Measurements from ENCODE around the gene LDB2.

LDB2 gene

DNA sequence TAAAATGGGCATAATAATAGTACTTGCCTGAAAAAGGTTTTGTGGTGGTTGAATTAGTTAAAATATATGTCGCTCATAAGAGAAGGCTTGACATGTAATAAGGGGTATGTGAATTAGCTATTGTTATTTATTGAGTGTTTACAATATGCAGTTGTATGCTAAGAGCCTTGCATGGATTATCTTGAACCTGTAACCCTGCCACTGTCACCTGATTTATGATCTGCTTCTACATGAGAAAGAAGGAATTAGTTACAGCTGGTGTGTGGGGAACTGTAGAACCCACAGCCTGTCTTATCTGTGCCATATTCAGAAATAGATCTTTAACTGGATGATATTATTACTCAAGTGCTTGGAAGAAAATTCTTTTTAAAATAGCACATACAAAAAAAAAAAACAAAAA lies 227.7 kb downstream of the LDB2 start:
- DNase-seq (ENCODE audit: low spot score), result no peak
- in situ Hi-C loops (cut with MboI; ENCODE audit: low sequenced_read_pairs, unreplicated experiment), result no loop called here
- no peak for TF ChIP-seq CTCF (IDR thresholded peaks at IDR 0.05; ENCODE audit: borderline replicate concordance, control extremely low read depth, extremely low read depth, insufficient read depth, missing control alignments)

DNA sequence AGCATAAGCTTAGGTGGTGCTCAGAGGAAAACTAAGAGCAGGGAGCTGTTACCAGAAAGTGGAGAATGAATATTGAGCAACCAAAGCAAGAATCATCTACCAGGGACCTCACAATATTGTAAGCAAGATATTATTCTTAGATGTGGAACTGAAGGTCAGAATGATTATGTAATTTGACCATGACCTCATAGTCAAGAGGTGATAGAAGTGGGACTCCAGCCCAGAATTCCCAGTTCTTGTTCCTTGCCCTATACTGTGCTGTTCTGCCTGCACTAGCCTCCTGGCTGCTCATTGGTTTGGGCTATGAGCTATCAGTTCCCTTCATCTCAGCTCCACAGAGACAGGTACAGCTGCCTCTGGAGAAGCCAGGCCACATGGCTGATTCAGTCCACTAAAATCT lies 229.4 kb downstream of the LDB2 start:
- DNase-seq (ENCODE audit: low spot score), result no peak
- in situ Hi-C loops (cut with MboI; ENCODE audit: low sequenced_read_pairs, unreplicated experiment), result no loop called here
- TF ChIP-seq CTCF (IDR thresholded peaks at IDR 0.05; ENCODE audit: borderline replicate concordance, control extremely low read depth, extremely low read depth, insufficient read depth, missing control alignments), result no peak

DNA sequence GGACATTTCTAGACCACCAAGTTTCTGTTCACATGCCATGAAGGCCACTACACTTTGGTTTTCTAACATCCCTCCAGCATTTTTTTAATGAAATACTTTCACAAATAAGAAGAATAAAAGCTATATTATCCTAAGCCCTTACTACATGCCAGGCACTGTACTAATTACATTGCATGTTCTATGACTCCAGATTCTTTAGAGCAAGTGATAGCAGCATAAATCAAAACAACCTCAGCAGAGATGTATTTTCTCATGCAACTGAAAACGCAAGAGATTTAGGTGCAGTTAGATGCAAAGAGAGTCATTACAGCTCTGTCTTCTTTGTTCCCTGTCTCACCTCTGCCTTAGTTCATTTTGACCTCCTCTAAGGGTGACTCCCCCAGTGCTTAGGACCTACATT lies 230.0 kb downstream of the LDB2 start:
- no peak for DNase-seq (ENCODE audit: low spot score)
- TF ChIP-seq CTCF (IDR thresholded peaks at IDR 0.05; ENCODE audit: borderline replicate concordance, control extremely low read depth, extremely low read depth, insufficient read depth, missing control alignments), result no peak
- in situ Hi-C loops (cut with MboI; ENCODE audit: low sequenced_read_pairs, unreplicated experiment), result no loop called here

GRCh38 chr4:16667464-16667863 lies 231.0 kb downstream of the LDB2 start:
- no peak for TF ChIP-seq CTCF (IDR thresholded peaks at IDR 0.05; ENCODE audit: borderline replicate concordance, control extremely low read depth, extremely low read depth, insufficient read depth, missing control alignments)
- in situ Hi-C loops (cut with MboI; ENCODE audit: low sequenced_read_pairs, unreplicated experiment), result no loop called here
- DNase-seq (ENCODE audit: low spot score), result no peak

DNA sequence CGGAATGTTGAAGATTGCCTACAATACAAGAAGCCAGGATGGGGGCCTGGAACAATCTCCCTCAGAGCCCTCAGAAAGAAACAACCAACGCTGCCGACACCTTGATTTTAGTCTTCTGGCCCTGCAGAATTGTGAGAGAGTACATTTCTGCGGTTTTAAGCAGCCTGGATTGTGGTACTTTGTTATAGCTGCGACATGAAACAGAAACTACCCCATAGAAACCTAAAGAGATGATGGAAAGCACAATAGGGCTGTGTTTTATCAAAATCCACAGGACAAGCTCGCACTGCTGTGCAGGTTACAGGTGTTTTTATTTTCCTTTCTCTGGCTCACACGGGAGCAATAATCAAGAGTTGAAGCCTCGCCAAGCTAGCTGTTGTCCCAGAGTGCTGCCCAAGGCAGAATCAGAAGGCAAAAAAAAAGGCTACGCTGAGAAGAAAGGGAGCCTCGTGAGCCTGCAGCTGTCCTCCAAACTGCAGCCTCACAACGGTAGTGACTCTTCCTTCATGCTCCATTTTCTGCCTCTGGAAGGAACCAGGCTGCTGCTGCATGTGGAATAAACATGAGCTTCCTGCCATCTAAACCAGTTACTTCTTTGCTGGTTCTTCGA lies 232.4 kb downstream of the LDB2 start:
- in situ Hi-C loops (cut with MboI; ENCODE audit: low sequenced_read_pairs, unreplicated experiment), result no loop called here
- DNase-seq (ENCODE audit: low spot score), result no peak
- TF ChIP-seq CTCF (IDR thresholded peaks at IDR 0.05; ENCODE audit: borderline replicate concordance, control extremely low read depth, extremely low read depth, insufficient read depth, missing control alignments), result no peak

GRCh38 chr4:16663732-16664131 lies 234.7 kb downstream of the LDB2 start:
- DNase-seq (ENCODE audit: low spot score), result no peak
- in situ Hi-C loops (cut with MboI; ENCODE audit: low sequenced_read_pairs, unreplicated experiment), result no loop called here
- TF ChIP-seq CTCF (IDR thresholded peaks at IDR 0.05; ENCODE audit: borderline replicate concordance, control extremely low read depth, extremely low read depth, insufficient read depth, missing control alignments), result no peak

All from GM13976 (cell line).